ENCODE data around the gene FCHO2. TPM values are rescaled to one million over a fixed set of nuclear protein-coding genes. Genes with fewer than 3 reads are reported as not detected.

The FCHO2 gene
- total and polyA plus RNA-seq, 2 donors (not counting 3 experiments of a cell fraction or from before 2014, with no cell fraction given), result 12.0 to 25.2 TPM

DNA sequence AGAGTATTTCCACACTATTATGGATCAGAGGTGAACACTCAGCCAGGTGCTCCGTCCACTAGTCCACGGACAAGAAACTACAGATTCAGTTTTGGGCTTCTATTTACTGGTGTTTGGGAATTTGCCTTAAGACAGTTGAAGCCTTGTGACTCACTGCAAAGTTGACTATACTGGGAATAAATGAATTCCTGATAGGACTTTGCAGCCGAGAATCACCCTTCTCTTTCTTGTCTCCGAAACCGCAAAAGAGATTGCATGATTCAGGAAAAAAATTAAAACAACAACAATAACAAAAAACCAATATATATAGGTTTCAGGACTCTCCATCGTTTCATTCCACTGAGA is 165.2 kb downstream of the FCHO2 start:
- Histone ChIP-seq H2AFZ (ENCODE audit: low read depth, low read length) (peak overlapping the region; percentile 92), H3K9me3 (replicated peaks; ENCODE audit: control insufficient read depth, insufficient read depth, low read length) (no peaks in the 10 kb centered on the region), H3K27me3 (ENCODE audit: control insufficient read depth in 2 of 2, insufficient read depth in 2 of 2, low read length in 2 of 2) (no peaks in the 10 kb centered on the region), H3K9ac (replicated peaks; ENCODE audit: extremely low read depth, insufficient read depth, low read length) (peak overlapping the region; percentile 38), H4K20me1 (replicated peaks; ENCODE audit: control insufficient read depth, extremely low read depth, insufficient read depth, low read length) (no peaks in the 10 kb centered on the region), H3K9me1 (replicated peaks; ENCODE audit: control insufficient read depth, extremely low read depth, insufficient read depth, low read length) (no peaks in the 10 kb centered on the region), H3K4me3 (replicated peaks in 1 of 3; ENCODE audit: insufficient read depth in 1 of 3, low read depth in 1 of 3, low read length in 3 of 3) (peak overlapping the region; percentile 39 to 95 (median 86)), H3K36me3 (ENCODE audit: control insufficient read depth in 2 of 2, extremely low read depth in 1 of 2, insufficient read depth in 2 of 2, low read length in 2 of 2) (no peaks in the 10 kb centered on the region), H3K79me2 (ENCODE audit: control insufficient read depth, insufficient read depth, low read length) (peaks cover 14% of the 10 kb centered on the region), H3K4me2 (ENCODE audit: insufficient read depth, low read length) (peak overlapping the region; percentile 92), H3K27ac (ENCODE audit: insufficient read depth, low read depth, low read length) (no peak overlapping the region), H3K4me1 (ENCODE audit: control insufficient read depth, extremely low read depth, insufficient read depth, low read length) (peaks cover 32% of the 10 kb centered on the region)
- FAIRE-seq, result peak; percentile 67
- BruUV-seq (replicated peaks), result TSS peak; percentile 27
- dilution Hi-C loops (cut with MboI; ENCODE audit: extremely low pct_ligation_motif_present, low sequenced_read_pairs) (no loop called here), intact Hi-C loops (cut with micrococcal nuclease) (loop anchor here (5.0 kb wide), 1 partner anchor 164 kb away; the partner anchor contains the start of gene FCHO2)
- TF ChIP-seq, protein P1, sequence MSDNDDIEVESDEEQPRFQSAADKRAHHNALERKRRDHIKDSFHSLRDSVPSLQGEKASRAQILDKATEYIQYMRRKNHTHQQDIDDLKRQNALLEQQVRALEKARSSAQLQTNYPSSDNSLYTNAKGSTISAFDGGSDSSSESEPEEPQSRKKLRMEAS (IDR thresholded peaks at IDR 0.05; ENCODE audit: insufficient read depth, insufficient read length), result no peak
- TF ChIP-seq, protein P2, sequence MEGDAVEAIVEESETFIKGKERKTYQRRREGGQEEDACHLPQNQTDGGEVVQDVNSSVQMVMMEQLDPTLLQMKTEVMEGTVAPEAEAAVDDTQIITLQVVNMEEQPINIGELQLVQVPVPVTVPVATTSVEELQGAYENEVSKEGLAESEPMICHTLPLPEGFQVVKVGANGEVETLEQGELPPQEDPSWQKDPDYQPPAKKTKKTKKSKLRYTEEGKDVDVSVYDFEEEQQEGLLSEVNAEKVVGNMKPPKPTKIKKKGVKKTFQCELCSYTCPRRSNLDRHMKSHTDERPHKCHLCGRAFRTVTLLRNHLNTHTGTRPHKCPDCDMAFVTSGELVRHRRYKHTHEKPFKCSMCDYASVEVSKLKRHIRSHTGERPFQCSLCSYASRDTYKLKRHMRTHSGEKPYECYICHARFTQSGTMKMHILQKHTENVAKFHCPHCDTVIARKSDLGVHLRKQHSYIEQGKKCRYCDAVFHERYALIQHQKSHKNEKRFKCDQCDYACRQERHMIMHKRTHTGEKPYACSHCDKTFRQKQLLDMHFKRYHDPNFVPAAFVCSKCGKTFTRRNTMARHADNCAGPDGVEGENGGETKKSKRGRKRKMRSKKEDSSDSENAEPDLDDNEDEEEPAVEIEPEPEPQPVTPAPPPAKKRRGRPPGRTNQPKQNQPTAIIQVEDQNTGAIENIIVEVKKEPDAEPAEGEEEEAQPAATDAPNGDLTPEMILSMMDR (IDR thresholded peaks at IDR 0.05; ENCODE audit: extremely low read depth in 1 of 2, insufficient read depth in 1 of 2, low read depth in 1 of 2, low read length in 2 of 2), result no peak
- no peak for TF ChIP-seq JUN (IDR thresholded peaks at IDR 0.05; ENCODE audit: borderline replicate concordance, insufficient read depth, insufficient read length, low read depth)
- TF ChIP-seq MYC (IDR thresholded peaks at IDR 0.05; ENCODE audit: low read depth, low read length), result no peak
- TF ChIP-seq POLR2AphosphoS5 (IDR thresholded peaks at IDR 0.05; ENCODE audit: insufficient read depth, low read depth, low read length), result no peak
- TF ChIP-seq FOS (IDR thresholded peaks at IDR 0.05; ENCODE audit: borderline replicate concordance, insufficient read depth, low read length), result no peak
- TF ChIP-seq EZH2 (IDR thresholded peaks at IDR 0.05; ENCODE audit: borderline replicate concordance, low read depth, low read length, severe bottlenecking), result no peak
- no peak for TF ChIP-seq POLR2A (IDR thresholded peaks at IDR 0.05; ENCODE audit: low read depth, low read length)
- peak; percentile 31 for DNase-seq (ENCODE audit: low read depth, low spot score)
- ChIA-PET POLR2A (no interaction called here), CTCF (interaction anchor here (1.0 to 1.3 kb wide), 3 partner anchors 19 to 81 kb away, joined by 3 to 6 read pairs (median 3); no protein-coding TSS in a partner anchor)
